ENCODE results near the gene CNTN6.

The CNTN6 gene

GRCh38 chr3:1092771-1093170, at the start of gene CNTN6:
TSS of gene CNTN6 (plus strand) at chr3:1093024. CDS start at chr3:1148009, 54,985 bp downstream.
- no peak for DNase-seq

GRCh38 chr3:1048558-1048957, 44.3 kb upstream of the CNTN6 start:
- DNase-seq: no peak

GRCh38 chr3:1055870-1056269, 37.0 kb upstream of the CNTN6 start:
- no peak for DNase-seq

GRCh38 chr3:1056744-1057143, 36.1 kb upstream of the CNTN6 start:
- DNase-seq: no peak

- DNase-seq: no peak
Measured at GRCh38 chr3:1057436-1057835, 35.4 kb upstream of the CNTN6 start.

GRCh38 chr3:1068985-1069384, 23.8 kb upstream of the CNTN6 start:
- no peak for DNase-seq

- no peak for DNase-seq
Measured at GRCh38 chr3:1072041-1072440, 20.8 kb upstream of the CNTN6 start.

GRCh38 chr3:1079662-1080061, 13.2 kb upstream of the CNTN6 start:
- no peak for DNase-seq

- DNase-seq: no peak
Measured at GRCh38 chr3:1082108-1082507, 10.7 kb upstream of the CNTN6 start.

- DNase-seq: peak; percentile 17
Measured at GRCh38 chr3:1087066-1087560, 5.7 kb upstream of the CNTN6 start.

GRCh38 chr3:1088503-1088902, 4.3 kb upstream of the CNTN6 start:
- DNase-seq: no peak

GRCh38 chr3:1091286-1091685, 1.5 kb upstream of the CNTN6 start:
- no peak for DNase-seq

GRCh38 chr3:1092061-1092460, 763 bp upstream of the CNTN6 start:
- DNase-seq: no peak

- DNase-seq: no peak
Measured at GRCh38 chr3:1093217-1093616, 393 bp downstream of the CNTN6 start.

- DNase-seq: no peak
Measured at GRCh38 chr3:1103525-1103924, 10.7 kb downstream of the CNTN6 start.

- DNase-seq: no peak
Measured at GRCh38 chr3:1117843-1118473, 25.1 kb downstream of the CNTN6 start.

GRCh38 chr3:1131166-1131565, 38.3 kb downstream of the CNTN6 start:
- DNase-seq: no peak

GRCh38 chr3:1135194-1135593, 42.4 kb downstream of the CNTN6 start:
- no peak for DNase-seq

- DNase-seq: no peak
Measured at GRCh38 chr3:1138036-1138435, 45.2 kb downstream of the CNTN6 start.

- DNase-seq: no peak
Measured at GRCh38 chr3:1139071-1139470, 46.2 kb downstream of the CNTN6 start.

GRCh38 chr3:1147326-1147725, 54.5 kb downstream of the CNTN6 start:
- no peak for DNase-seq

GRCh38 chr3:1147819-1148218, 55.0 kb downstream of the CNTN6 start:
- no peak for DNase-seq

- no peak for DNase-seq
Measured at GRCh38 chr3:1164101-1164500, 71.3 kb downstream of the CNTN6 start.

- DNase-seq: no peak
Measured at GRCh38 chr3:1171320-1171719, 78.5 kb downstream of the CNTN6 start.

GRCh38 chr3:1172644-1173043, 79.8 kb downstream of the CNTN6 start:
- DNase-seq: no peak
